ENCODE measurements around the gene LRRC70.

The LRRC70 gene

GRCh38 chr5:62574599-62574998 lies 4.0 kb upstream of the LRRC70 start:
- H3K4me3 ChIP-seq (ENCODE audit: low read depth, low read length), result no peak overlapping the region
- TF ChIP-seq, protein P1, sequence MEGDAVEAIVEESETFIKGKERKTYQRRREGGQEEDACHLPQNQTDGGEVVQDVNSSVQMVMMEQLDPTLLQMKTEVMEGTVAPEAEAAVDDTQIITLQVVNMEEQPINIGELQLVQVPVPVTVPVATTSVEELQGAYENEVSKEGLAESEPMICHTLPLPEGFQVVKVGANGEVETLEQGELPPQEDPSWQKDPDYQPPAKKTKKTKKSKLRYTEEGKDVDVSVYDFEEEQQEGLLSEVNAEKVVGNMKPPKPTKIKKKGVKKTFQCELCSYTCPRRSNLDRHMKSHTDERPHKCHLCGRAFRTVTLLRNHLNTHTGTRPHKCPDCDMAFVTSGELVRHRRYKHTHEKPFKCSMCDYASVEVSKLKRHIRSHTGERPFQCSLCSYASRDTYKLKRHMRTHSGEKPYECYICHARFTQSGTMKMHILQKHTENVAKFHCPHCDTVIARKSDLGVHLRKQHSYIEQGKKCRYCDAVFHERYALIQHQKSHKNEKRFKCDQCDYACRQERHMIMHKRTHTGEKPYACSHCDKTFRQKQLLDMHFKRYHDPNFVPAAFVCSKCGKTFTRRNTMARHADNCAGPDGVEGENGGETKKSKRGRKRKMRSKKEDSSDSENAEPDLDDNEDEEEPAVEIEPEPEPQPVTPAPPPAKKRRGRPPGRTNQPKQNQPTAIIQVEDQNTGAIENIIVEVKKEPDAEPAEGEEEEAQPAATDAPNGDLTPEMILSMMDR (IDR thresholded peaks at IDR 0.05; ENCODE audit: borderline replicate concordance, insufficient read depth, low read depth, low read length), result no peak

- H3K4me3 ChIP-seq (ENCODE audit: low read depth, low read length), result no peak overlapping the region
- TF ChIP-seq, protein P1 (IDR thresholded peaks at IDR 0.05; ENCODE audit: borderline replicate concordance, insufficient read depth, low read depth, low read length), result no peak
Measured at GRCh38 chr5:62575066-62575465, 3.6 kb upstream of the LRRC70 start.

GRCh38 chr5:62575489-62575888 lies 3.1 kb upstream of the LRRC70 start:
- H3K4me3 ChIP-seq (ENCODE audit: low read depth, low read length), result no peak overlapping the region
- TF ChIP-seq, protein P1 (IDR thresholded peaks at IDR 0.05; ENCODE audit: borderline replicate concordance, insufficient read depth, low read depth, low read length), result no peak

GRCh38 chr5:62576570-62577170 lies 1.9 kb upstream of the LRRC70 start:
- no peak overlapping the region for H3K4me3 ChIP-seq (ENCODE audit: low read depth, low read length)
- TF ChIP-seq, protein P1 (IDR thresholded peaks at IDR 0.05; ENCODE audit: borderline replicate concordance, insufficient read depth, low read depth, low read length), result no peak

GRCh38 chr5:62577488-62577887 lies 1.1 kb upstream of the LRRC70 start:
- H3K4me3 ChIP-seq (ENCODE audit: low read depth, low read length), result no peak overlapping the region
- TF ChIP-seq, protein P1 (IDR thresholded peaks at IDR 0.05; ENCODE audit: borderline replicate concordance, insufficient read depth, low read depth, low read length), result no peak

DNA sequence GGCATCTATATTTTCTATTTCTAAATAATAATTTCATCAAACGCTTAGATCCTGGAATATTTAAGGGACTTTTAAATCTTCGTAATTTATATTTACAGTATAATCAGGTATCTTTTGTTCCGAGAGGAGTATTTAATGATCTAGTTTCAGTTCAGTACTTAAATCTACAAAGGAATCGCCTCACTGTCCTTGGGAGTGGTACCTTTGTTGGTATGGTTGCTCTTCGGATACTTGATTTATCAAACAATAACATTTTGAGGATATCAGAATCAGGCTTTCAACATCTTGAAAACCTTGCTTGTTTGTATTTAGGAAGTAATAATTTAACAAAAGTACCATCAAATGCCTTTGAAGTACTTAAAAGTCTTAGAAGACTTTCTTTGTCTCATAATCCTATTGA lies 1.1 kb downstream of the LRRC70 start:
- TF ChIP-seq, protein P1 (IDR thresholded peaks at IDR 0.05; ENCODE audit: borderline replicate concordance, insufficient read depth, low read depth, low read length), result no peak
- no peak overlapping the region for H3K4me3 ChIP-seq (ENCODE audit: low read depth, low read length)

DNA sequence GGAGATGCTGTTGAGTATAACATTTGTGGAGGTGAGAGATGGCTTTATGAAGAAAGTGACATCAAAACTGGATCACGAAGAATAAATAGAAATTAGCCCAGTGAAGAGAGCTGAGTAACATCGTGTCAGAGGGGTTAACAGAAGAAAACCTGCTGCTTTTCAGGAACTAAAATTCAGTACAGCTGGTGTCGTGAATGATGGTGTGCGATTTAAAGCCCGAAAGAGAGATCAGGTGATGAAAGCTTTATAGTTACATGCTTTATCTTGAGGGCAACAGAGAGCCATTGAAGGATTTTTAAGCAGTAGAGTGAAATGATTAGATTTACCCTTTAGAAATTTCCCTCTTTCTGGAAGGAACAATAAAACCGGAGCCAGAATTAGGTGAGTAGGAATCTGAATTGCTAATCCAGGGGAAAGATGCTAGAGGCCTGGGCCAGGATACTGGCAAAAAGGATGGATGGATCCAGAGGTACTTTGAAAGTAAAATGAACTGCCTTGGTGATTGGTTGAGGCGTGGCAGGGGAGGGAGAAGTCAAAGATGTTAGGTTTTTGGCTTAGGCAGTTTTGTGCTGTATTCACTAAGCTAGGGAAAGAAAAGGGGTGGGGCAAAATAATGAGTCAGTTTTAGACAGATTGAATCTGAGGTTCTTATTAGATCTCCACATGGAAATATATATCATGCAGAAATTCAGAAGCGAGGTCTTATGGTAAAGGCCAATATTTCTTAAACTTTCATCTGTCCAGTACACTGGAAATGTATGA lies 3.4 kb downstream of the LRRC70 start:
- TF ChIP-seq, protein P1 (IDR thresholded peaks at IDR 0.05; ENCODE audit: borderline replicate concordance, insufficient read depth, low read depth, low read length), result no peak

More for the DNA sequence above, 3.4 kb downstream of the LRRC70 start:
- H3K4me3 ChIP-seq (ENCODE audit: low read depth, low read length), result no peak overlapping the region
